ENCODE measurements around the gene NUP43. TPM values are rescaled to one million over a fixed set of nuclear protein-coding genes. Genes with fewer than 3 reads are reported as not detected.
"Not testable (repeated sequence)": the region's sequence is repeated elsewhere in the genome, so short reads cannot be mapped to it uniquely, and the experiment has no call there.

Gene NUP43
- total and polyA plus RNA-seq, 12 donors: 10.0 to 34.3 (median 29.5) TPM

GRCh38 chr6:149756261-149756636 is 9.9 kb upstream of the NUP43 start:
- ATAC-seq (no peak), DNase-seq (no peak)
- H3K27me3 ChIP-seq: no peaks in the 10 kb centered on the region
- TF ChIP-seq, protein P1, sequence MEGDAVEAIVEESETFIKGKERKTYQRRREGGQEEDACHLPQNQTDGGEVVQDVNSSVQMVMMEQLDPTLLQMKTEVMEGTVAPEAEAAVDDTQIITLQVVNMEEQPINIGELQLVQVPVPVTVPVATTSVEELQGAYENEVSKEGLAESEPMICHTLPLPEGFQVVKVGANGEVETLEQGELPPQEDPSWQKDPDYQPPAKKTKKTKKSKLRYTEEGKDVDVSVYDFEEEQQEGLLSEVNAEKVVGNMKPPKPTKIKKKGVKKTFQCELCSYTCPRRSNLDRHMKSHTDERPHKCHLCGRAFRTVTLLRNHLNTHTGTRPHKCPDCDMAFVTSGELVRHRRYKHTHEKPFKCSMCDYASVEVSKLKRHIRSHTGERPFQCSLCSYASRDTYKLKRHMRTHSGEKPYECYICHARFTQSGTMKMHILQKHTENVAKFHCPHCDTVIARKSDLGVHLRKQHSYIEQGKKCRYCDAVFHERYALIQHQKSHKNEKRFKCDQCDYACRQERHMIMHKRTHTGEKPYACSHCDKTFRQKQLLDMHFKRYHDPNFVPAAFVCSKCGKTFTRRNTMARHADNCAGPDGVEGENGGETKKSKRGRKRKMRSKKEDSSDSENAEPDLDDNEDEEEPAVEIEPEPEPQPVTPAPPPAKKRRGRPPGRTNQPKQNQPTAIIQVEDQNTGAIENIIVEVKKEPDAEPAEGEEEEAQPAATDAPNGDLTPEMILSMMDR (IDR thresholded peaks at IDR 0.05): no peak
- 93% methylated on average over 7 of the region's 7 CpGs for WGBS, 2 donors
- H3K4me1 ChIP-seq: peaks cover 0 to 67% (median 31%) of the 10 kb centered on the region in 9 donors
- intact Hi-C loops (cut with DNase I): no loop called here
- H3K36me3 ChIP-seq: peaks cover 0 to 35% (median 10%) of the 10 kb centered on the region in 9 donors
- no peaks in the 10 kb centered on the region for H3K9me3 ChIP-seq
- H3K27ac ChIP-seq: peak overlapping the region in 3 of 10 donors; percentile 33 to 61 (median 45)
- no peak overlapping the region for H3K4me3 ChIP-seq

DNA sequence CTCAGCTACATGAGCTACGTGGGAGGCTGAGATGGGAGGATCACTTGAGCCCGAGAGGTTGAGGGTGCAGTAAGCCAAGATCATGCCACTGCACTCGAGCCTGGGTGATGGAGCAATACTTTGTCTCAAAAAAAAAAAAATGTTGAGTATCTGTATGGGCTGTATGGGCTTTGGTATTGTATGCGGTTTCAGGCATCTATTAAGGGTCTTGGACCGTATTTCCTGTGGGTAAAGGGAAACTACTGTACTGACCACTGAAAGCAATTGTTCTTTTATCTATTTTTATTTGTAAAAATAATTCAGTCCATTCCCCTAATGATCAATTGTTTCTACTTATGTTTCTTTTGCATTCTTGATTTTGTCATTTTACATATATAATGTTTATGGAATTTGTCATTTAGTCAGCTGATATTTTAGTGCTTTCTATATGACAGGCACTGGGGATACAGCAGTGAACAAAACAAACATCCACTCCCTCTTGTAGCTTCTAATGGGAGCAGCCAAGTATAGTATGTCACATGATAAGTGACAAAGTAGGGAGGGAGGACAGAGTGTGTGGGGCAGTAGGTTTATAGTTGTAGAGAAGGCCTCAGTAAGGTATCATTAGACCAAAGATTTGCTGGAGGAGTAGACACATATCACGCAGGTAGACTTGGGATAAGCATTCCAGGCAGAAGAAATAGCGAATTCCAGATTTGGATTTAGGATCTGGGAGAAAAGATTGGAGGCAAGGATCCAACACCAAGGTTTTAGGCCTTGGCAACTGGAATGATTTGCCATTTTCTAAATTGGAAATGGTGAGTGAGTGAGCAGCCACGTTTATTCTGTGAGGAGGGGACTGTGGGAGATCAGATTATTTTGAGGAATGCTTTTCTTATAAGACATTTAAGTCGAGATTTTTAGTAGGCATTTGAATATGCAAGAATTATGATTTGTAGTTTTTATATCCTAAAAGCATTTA is 9.3 kb upstream of the NUP43 start:
- TF ChIP-seq, protein P1 (IDR thresholded peaks at IDR 0.05): no peak
- Histone ChIP-seq H3K36me3 (peaks cover 0 to 31% (median 9%) of the 10 kb centered on the region in 9 donors), H3K27ac (peak overlapping the region in 5 of 10 donors; percentile 23 to 61 (median 45)), H3K9me3 (no peaks in the 10 kb centered on the region), H3K4me3 (no peak overlapping the region), H3K4me1 (peaks cover 0 to 68% (median 38%) of the 10 kb centered on the region in 9 donors), H3K27me3 (no peaks in the 10 kb centered on the region)
- WGBS, 2 donors: 76 to 77% methylated on average over 9 of the region's 9 CpGs
- ATAC-seq (peak; percentile 34 to 94 (median 79)), DNase-seq (no peak)
- intact Hi-C loops (cut with DNase I): no loop called here

DNA sequence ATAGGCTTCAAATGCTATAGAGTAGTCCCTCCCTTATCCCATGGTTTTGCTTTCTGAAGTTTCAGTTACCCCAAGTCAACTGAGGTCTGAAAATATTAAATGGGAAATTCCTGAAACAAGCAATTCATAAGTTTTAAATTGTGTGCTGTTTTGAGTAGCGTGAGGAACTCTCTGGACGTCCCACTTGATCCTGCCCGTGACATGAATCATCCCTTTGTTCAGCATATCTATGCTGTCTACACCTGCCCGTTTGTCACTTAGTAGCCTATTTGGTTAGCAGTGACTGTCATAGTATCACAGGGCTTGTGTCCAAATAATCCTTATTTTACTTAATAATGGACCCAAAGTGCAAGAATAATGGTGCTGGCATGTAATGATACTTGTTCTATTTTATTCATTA is 8.2 kb upstream of the NUP43 start:
- ATAC-seq: no peak
- DNase-seq: no peak
- Histone ChIP-seq H3K36me3 (peaks cover 0 to 21% (median 0%) of the 10 kb centered on the region in 9 donors), H3K4me3 (no peak overlapping the region), H3K4me1 (peaks cover 0 to 72% (median 42%) of the 10 kb centered on the region in 9 donors), H3K9me3 (no peaks in the 10 kb centered on the region), H3K27ac (no peak overlapping the region), H3K27me3 (no peaks in the 10 kb centered on the region)
- 67% methylated on average over 4 of the region's 4 CpGs for WGBS, 2 donors
- TF ChIP-seq, protein P1 (IDR thresholded peaks at IDR 0.05): no peak
- intact Hi-C loops (cut with DNase I): no loop called here

DNA sequence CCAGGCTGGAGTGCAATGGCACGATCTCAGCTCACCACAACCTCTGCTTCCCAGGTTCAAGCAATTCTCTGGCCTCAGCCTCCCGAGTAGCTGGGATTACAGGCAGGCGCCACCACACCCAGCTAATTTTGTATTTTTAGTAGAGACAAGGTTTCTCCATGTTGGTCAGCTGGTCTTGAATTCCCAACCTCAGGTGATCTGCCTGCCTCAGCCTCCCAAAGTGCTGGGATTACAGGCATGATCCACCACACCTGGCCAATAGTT is 7.0 kb upstream of the NUP43 start:
- DNase-seq; ATAC-seq; H3K9me3 ChIP-seq; H3K27me3 ChIP-seq; H3K4me3 ChIP-seq; intact Hi-C loops (cut with DNase I): not testable (repeated sequence)
- 92 to 100% methylated on average over 3 of the region's 3 CpGs for WGBS, 2 donors
- H3K27ac ChIP-seq: peak overlapping the region in 1 of 10 donors; percentile 66
- H3K36me3 ChIP-seq: peaks cover 0 to 12% (median 0%) of the 10 kb centered on the region in 9 donors
- H3K4me1 ChIP-seq: peaks cover 0 to 75% (median 42%) of the 10 kb centered on the region in 9 donors

Measured in heart right ventricle (tissue), 16 donors.